ENCODE data around the gene UBE2E2.

The UBE2E2 gene

GRCh38 chr3:23489300-23490158 is 286.4 kb downstream of the UBE2E2 start:
- no peak for DNase-seq

- DNase-seq: no peak
Observed at GRCh38 chr3:23490459-23490858, 287.3 kb downstream of the UBE2E2 start.

GRCh38 chr3:23492057-23492456 is 288.9 kb downstream of the UBE2E2 start:
- DNase-seq: no peak

GRCh38 chr3:23493889-23494288 is 290.8 kb downstream of the UBE2E2 start:
- no peak for DNase-seq

GRCh38 chr3:23494967-23495366 is 291.8 kb downstream of the UBE2E2 start:
- DNase-seq: no peak

GRCh38 chr3:23495507-23495906 is 292.4 kb downstream of the UBE2E2 start:
- no peak for DNase-seq

- DNase-seq: no peak
Observed at GRCh38 chr3:23496165-23496564, 293.0 kb downstream of the UBE2E2 start.

- DNase-seq: no peak
Observed at GRCh38 chr3:23497156-23497555, 294.0 kb downstream of the UBE2E2 start.

- no peak for DNase-seq
Observed at GRCh38 chr3:23501201-23501802, 298.2 kb downstream of the UBE2E2 start.

GRCh38 chr3:23508464-23508863 is 305.3 kb downstream of the UBE2E2 start:
- no peak for DNase-seq

GRCh38 chr3:23518441-23518840 is 315.3 kb downstream of the UBE2E2 start:
- no peak for DNase-seq

GRCh38 chr3:23519314-23520208 is 316.4 kb downstream of the UBE2E2 start:
- DNase-seq: no peak

- DNase-seq: no peak
Observed at GRCh38 chr3:23527326-23527725, 324.2 kb downstream of the UBE2E2 start.

- no peak for DNase-seq
Observed at GRCh38 chr3:23533596-23533995, 330.5 kb downstream of the UBE2E2 start.

GRCh38 chr3:23533996-23534395 is 330.9 kb downstream of the UBE2E2 start:
- DNase-seq: no peak

GRCh38 chr3:23537101-23537551 is 334.0 kb downstream of the UBE2E2 start:
- no peak for DNase-seq

- DNase-seq: no peak
Observed at GRCh38 chr3:23539185-23539584, 336.1 kb downstream of the UBE2E2 start.

GRCh38 chr3:23540600-23540999 is 337.5 kb downstream of the UBE2E2 start:
- DNase-seq: no peak

GRCh38 chr3:23542079-23542478 is 339.0 kb downstream of the UBE2E2 start:
- DNase-seq: no peak

GRCh38 chr3:23546181-23546580 is 343.1 kb downstream of the UBE2E2 start:
- DNase-seq: no peak

GRCh38 chr3:23547905-23548650 is 345.0 kb downstream of the UBE2E2 start:
- no peak for DNase-seq

- DNase-seq: no peak
Observed at GRCh38 chr3:23548706-23549105, 345.6 kb downstream of the UBE2E2 start.
